HepG2 (cell line): ENCODE measurements around the gene PAX4. TPM values are rescaled to one million over a fixed set of nuclear protein-coding genes. Genes with fewer than 3 reads are reported as not detected.
A peak's percentile ranks its signal among the peaks of the same experiment; 100 is the strongest.

Experiments
- CBX1 ChIP-seq: IDR thresholded peaks from one replicate; pipeline ENCODE4 v1.6.1; 2016; ENCODE audit warnings: antibody characterized with exemption, low read depth
- KLF11 ChIP-seq: IDR thresholded peaks from 2 replicates; pipeline ENCODE4 v1.6.1; 2016; ENCODE audit warnings: missing compliant biosample characterization
- KLF9 ChIP-seq: IDR thresholded peaks from 2 replicates; pipeline ENCODE4 v1.6.1; 2016; ENCODE audit warnings: low read depth
- MXD4 ChIP-seq: IDR thresholded peaks from 2 replicates; pipeline ENCODE4 v1.6.1; 2016; ENCODE audit warnings: mild to moderate bottlenecking, missing biosample characterization, missing genetic modification reagents
- PITX1 ChIP-seq: sonication (generic); formaldehyde crosslinking; IDR thresholded peaks from 2 replicates; pipeline ENCODE4 v1.5.1; 2020; ENCODE audit warnings: mild to moderate bottlenecking, missing genetic modification reagents
- SNRNP70 ChIP-seq: fragments of 200-400 bp; formaldehyde crosslinking; IDR thresholded peaks from 2 replicates; pipeline ENCODE4 v1.6.1; 2017; ENCODE audit warnings: mild to moderate bottlenecking, low read depth, low read length, moderate library complexity
- ZFP1 ChIP-seq: IDR thresholded peaks from 2 replicates; pipeline ENCODE4 v1.6.1; 2016
- ZFYVE20 ChIP-seq: sonication (generic); formaldehyde crosslinking; IDR thresholded peaks from 2 replicates; pipeline ENCODE4 v1.8.0; 2023; ENCODE audit warnings: low read depth, mild to moderate bottlenecking, moderate library complexity, missing genetic modification reagents, borderline replicate concordance
- ZNF292 ChIP-seq: sonication (generic); formaldehyde crosslinking; IDR thresholded peaks from 2 replicates; pipeline ENCODE4 v1.8.1; 2022; ENCODE audit warnings: mild to moderate bottlenecking, low read depth, missing genetic modification reagents, borderline replicate concordance
- ZNF331 ChIP-seq: sonication (generic); formaldehyde crosslinking; IDR thresholded peaks from 2 replicates; pipeline ENCODE4 v1.4.0; 2020; ENCODE audit warnings: missing genetic modification reagents
- ZNF614 ChIP-seq: IDR thresholded peaks from 2 replicates; pipeline ENCODE4 v1.6.1; 2018; ENCODE audit warnings: missing biosample characterization, missing genetic modification reagents, inconsistent platforms, borderline replicate concordance
- ZNF660 ChIP-seq: sonication (generic); formaldehyde crosslinking; IDR thresholded peaks from 2 replicates; pipeline ENCODE4 v1.5.1; 2020; ENCODE audit warnings: mild to moderate bottlenecking, low read depth, missing genetic modification reagents, borderline replicate concordance
- ZNF878 ChIP-seq: sonication (generic); formaldehyde crosslinking; IDR thresholded peaks from 2 replicates; pipeline ENCODE4 v1.8.1; 2023; ENCODE audit warnings: mild to moderate bottlenecking, missing genetic modification reagents, moderate library complexity
- polyA plus RNA-seq, 8 experiments: library from polyadenylated mRNA; depleted of rRNA in 3 of 8; stranded (reverse) in 7 of 8; unstranded in 1 of 8; fragments of >200 nt; fragmentation: Illumina TruSeq in 4 of 8; extraction: Trizol in 4 of 8; gene quantifications; 2 replicates each; pipeline versions ENCODE4 v1.2.1 to v1.2.3, GENCODE V29; 2011 to 2016; ENCODE audit warnings: low read depth in 4 of 8, missing spikeins in 1 of 8, mixed read lengths in 1 of 8; ENCODE audit not compliant: insufficient read depth in 1 of 8
- total RNA-seq, 5 experiments: library from RNA; depleted of rRNA; stranded (reverse); fragments of >200 nt; fragmentation: Illumina TruSeq; extraction: Trizol; gene quantifications; 2 replicates each; pipeline ENCODE4 v1.2.3, GENCODE V29; 2016; ENCODE audit warnings: low read depth in 1 of 5
- TF ChIP-seq, protein P1 (sequence below): sonication (generic); formaldehyde crosslinking; IDR thresholded peaks from 2 replicates; pipeline ENCODE4 v1.5.1; 2020; ENCODE audit warnings: mild to moderate bottlenecking, moderate library complexity, missing genetic modification reagents
- TF ChIP-seq, protein P2 (sequence below): sonication (generic); formaldehyde crosslinking; IDR thresholded peaks from 2 replicates; pipeline ENCODE4 v1.4.0; 2020; ENCODE audit warnings: low read depth, missing genetic modification reagents
- TF ChIP-seq, protein P3 (sequence below): sonication (generic); formaldehyde crosslinking; IDR thresholded peaks from 2 replicates; pipeline ENCODE4 v1.5.1; 2020; ENCODE audit warnings: mild to moderate bottlenecking, missing genetic modification reagents
- TF ChIP-seq, protein P4 (sequence below): sonication (generic); formaldehyde crosslinking; conservative IDR thresholded peaks from 2 replicates; pipeline ENCODE4 v1.8.0; 2022; ENCODE audit warnings: mild to moderate bottlenecking, moderate library complexity, missing genetic modification reagents

Gene PAX4
- total and polyA plus RNA-seq, 2 of the 13 experiments (the other 11 are each of a cell fraction or from before 2014, with no cell fraction given): not detected

DNA sequence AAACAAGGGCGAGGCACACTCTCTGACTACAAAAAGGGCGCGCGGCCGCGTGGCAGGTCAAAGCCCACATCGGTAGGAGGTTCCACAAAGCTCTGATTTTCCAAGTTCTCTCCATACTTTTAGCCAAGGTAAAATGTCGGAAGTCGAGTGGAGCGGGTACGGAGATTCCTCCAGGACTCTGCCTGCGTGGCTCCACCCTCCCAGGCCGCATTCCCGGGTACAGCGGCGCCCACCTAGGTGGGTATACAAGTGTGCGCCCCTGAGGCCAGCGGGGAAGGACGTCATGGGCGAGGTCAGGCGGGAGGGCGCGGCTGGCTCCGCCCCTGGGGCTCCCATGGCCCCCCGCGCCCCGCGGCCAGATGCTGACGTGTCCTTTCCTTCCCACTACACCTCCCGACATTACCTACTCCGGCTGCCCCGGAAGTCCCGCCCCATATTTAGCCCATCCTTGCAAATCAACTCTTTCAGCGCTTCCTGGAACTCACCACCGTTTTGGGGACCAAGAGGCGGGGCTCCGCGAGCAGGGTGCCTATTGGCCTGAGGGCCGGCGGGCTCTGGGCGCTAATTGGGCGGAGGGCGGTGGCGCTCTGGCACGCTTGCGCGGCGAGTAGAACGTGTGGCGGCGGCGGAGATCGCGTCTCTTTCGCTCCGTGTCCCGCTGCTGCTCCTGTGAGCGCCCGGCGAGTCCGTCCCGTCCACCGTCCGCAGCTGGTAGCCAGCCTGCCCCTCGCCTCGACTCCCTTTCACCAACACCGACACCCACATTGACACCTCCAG, 33.8 kb upstream of the PAX4 start, which contains the start of gene SND1 (continued):
- no peak for TF ChIP-seq ZNF660 (CRISPR knock-in tag)
- TF ChIP-seq ZNF878 (CRISPR knock-in tag): 0 out of 2 replicates have a peak, but pooled peaks have one; percentile 32
- no peak for TF ChIP-seq PITX1
- TF ChIP-seq KLF11 (CRISPR knock-in tag): peak; percentile 48; the same call in 1 of the 2 replicates
- TF ChIP-seq ZNF292 (CRISPR knock-in tag): no peak
- TF ChIP-seq, protein P1, sequence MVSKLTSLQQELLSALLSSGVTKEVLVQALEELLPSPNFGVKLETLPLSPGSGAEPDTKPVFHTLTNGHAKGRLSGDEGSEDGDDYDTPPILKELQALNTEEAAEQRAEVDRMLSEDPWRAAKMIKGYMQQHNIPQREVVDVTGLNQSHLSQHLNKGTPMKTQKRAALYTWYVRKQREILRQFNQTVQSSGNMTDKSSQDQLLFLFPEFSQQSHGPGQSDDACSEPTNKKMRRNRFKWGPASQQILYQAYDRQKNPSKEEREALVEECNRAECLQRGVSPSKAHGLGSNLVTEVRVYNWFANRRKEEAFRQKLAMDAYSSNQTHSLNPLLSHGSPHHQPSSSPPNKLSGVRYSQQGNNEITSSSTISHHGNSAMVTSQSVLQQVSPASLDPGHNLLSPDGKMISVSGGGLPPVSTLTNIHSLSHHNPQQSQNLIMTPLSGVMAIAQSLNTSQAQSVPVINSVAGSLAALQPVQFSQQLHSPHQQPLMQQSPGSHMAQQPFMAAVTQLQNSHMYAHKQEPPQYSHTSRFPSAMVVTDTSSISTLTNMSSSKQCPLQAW: peak; percentile 40; the same call in 1 of the 2 replicates
- TF ChIP-seq ZNF331: peak; percentile 81
- TF ChIP-seq, protein P2, sequence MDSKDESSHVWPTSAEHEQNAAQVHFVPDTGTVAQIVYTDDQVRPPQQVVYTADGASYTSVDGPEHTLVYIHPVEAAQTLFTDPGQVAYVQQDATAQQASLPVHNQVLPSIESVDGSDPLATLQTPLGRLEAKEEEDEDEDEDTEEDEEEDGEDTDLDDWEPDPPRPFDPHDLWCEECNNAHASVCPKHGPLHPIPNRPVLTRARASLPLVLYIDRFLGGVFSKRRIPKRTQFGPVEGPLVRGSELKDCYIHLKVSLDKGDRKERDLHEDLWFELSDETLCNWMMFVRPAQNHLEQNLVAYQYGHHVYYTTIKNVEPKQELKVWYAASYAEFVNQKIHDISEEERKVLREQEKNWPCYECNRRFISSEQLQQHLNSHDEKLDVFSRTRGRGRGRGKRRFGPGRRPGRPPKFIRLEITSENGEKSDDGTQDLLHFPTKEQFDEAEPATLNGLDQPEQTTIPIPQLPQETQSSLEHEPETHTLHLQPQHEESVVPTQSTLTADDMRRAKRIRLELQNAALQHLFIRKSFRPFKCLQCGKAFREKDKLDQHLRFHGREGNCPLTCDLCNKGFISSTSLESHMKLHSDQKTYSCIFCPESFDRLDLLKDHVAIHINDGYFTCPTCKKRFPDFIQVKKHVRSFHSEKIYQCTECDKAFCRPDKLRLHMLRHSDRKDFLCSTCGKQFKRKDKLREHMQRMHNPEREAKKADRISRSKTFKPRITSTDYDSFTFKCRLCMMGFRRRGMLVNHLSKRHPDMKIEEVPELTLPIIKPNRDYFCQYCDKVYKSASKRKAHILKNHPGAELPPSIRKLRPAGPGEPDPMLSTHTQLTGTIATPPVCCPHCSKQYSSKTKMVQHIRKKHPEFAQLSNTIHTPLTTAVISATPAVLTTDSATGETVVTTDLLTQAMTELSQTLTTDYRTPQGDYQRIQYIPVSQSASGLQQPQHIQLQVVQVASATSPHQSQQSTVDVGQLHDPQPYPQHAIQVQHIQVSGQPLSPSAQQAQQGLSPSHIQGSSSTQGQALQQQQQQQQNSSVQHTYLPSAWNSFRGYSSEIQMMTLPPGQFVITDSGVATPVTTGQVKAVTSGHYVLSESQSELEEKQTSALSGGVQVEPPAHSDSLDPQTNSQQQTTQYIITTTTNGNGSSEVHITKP: peak; percentile 63
- TF ChIP-seq KLF9 (CRISPR knock-in tag): no peak
- no peak for TF ChIP-seq ZFP1 (CRISPR knock-in tag)
- no peak for TF ChIP-seq ZNF614
- TF ChIP-seq CBX1: peak; percentile 15
- no peak for TF ChIP-seq ZFYVE20 (CRISPR knock-in tag)
- TF ChIP-seq, protein P3, sequence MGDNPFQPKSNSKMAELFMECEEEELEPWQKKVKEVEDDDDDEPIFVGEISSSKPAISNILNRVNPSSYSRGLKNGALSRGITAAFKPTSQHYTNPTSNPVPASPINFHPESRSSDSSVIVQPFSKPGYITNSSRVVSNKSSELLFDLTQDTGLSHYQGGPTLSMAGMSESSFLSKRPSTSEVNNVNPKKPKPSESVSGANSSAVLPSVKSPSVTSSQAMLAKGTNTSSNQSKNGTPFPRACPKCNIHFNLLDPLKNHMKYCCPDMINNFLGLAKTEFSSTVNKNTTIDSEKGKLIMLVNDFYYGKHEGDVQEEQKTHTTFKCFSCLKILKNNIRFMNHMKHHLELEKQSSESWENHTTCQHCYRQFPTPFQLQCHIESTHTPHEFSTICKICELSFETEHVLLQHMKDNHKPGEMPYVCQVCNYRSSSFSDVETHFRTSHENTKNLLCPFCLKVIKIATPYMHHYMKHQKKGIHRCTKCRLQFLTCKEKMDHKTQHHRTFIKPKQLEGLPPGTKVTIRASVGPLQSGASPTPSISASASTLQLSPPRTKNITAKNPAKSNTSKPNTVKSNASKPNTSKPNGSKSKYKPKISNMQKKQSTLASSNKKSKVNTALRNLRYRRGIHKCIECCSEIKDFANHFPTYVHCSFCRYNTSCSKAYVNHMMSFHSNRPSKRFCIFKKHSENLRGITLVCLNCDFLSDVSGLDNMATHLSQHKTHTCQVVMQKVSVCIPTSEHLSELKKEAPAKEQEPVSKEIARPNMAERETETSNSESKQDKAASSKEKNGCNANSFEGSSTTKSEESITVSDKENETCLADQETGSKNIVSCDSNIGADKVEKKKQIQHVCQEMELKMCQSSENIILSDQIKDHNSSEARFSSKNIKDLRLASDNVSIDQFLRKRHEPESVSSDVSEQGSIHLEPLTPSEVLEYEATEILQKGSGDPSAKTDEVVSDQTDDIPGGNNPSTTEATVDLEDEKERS (CRISPR knock-in tag): no peak
- TF ChIP-seq SNRNP70: no peak
- TF ChIP-seq, protein P4, sequence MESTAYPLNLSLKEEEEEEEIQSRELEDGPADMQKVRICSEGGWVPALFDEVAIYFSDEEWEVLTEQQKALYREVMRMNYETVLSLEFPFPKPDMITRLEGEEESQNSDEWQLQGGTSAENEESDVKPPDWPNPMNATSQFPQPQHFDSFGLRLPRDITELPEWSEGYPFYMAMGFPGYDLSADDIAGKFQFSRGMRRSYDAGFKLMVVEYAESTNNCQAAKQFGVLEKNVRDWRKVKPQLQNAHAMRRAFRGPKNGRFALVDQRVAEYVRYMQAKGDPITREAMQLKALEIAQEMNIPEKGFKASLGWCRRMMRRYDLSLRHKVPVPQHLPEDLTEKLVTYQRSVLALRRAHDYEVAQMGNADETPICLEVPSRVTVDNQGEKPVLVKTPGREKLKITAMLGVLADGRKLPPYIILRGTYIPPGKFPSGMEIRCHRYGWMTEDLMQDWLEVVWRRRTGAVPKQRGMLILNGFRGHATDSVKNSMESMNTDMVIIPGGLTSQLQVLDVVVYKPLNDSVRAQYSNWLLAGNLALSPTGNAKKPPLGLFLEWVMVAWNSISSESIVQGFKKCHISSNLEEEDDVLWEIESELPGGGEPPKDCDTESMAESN (CRISPR knock-in tag): no peak
- peak; percentile 87 for TF ChIP-seq MXD4 (CRISPR knock-in tag)
